H1 (cell line): ENCODE measurements around the gene ANKRD17. TPM values are rescaled to one million over a fixed set of nuclear protein-coding genes. Genes with fewer than 3 reads are reported as not detected.

ENCODE experiments used
- BCL11A ChIP-seq, 2 experiments: IDR thresholded peaks; one replicate each; pipeline ENCODE4 v1.6.1; 2011; ENCODE audit warnings: low read depth in 2 of 2, low read length in 2 of 2, mild to moderate bottlenecking in 2 of 2
- EP300 ChIP-seq, 2 experiments: IDR thresholded peaks; 1 replicate in 1 of 2; 2 replicates in 1 of 2; pipeline ENCODE4 v1.6.1; 2011 to 2012; ENCODE audit warnings: low read depth in 2 of 2, low read length in 2 of 2, mild to moderate bottlenecking in 2 of 2, borderline replicate concordance in 1 of 2, inconsistent platforms in 1 of 2, moderate library complexity in 1 of 2
- EZH2 ChIP-seq: fragments of 200-600 bp; sonication (generic); IDR thresholded peaks from 2 replicates; pipeline ENCODE4 v1.7.1; 2012; ENCODE audit warnings: low read depth, mild to moderate bottlenecking, moderate library complexity, low read length, inconsistent platforms; ENCODE audit not compliant: severe bottlenecking
- KDM5A ChIP-seq: fragments of 200-600 bp; IDR thresholded peaks from 2 replicates; pipeline ENCODE4 v1.7.1; 2012; ENCODE audit warnings: mild to moderate bottlenecking, low read length, inconsistent platforms, mixed read lengths
- RAD21 ChIP-seq, 2 experiments: IDR thresholded peaks in 1 of 2; conservative IDR thresholded peaks in 1 of 2; 2 replicates each; pipeline ENCODE4 v1.6.1; 2011; ENCODE audit warnings: low read depth in 2 of 2, low read length in 2 of 2, improper control_type of control experiment in 1 of 2, inconsistent platforms in 1 of 2, mild to moderate bottlenecking in 1 of 2, moderate library complexity in 1 of 2
- SIRT6 ChIP-seq: IDR thresholded peaks from one replicate; pipeline ENCODE4 v1.7.1; 2012; ENCODE audit warnings: low read length, inconsistent platforms
- polyA plus RNA-seq, 7 experiments: library from polyadenylated mRNA; depleted of rRNA in 3 of 7; stranded (reverse) in 5 of 7; unstranded in 2 of 7; fragments of >200 nt in 5 of 7; fragments of 200-250 nt in 2 of 7; gene quantifications; 1 replicate in 5 of 7; 2 replicates in 1 of 7; 4 replicates in 1 of 7; pipeline versions ENCODE4 v1.2.1 to v1.2.3, GENCODE V29; 2011 to 2013; ENCODE audit warnings: missing spikeins in 2 of 7, mixed read lengths in 2 of 7
- total RNA-seq: library from RNA; stranded (reverse); fragmentation: NEBNext Ultra II Directional; extraction: Animal tissue kit (Norgen Biotek cat#: 25700); gene quantifications from 2 replicates; pipeline ENCODE4 v1.2.1, GENCODE V29; 2021
- TF ChIP-seq, protein P1 (sequence below): fragments of 300-600 bp; sonication (generic); IDR thresholded peaks from 2 replicates; pipeline ENCODE4 v1.7.1; 2012; ENCODE audit warnings: low read length, moderate library complexity, mild to moderate bottlenecking, inconsistent platforms; ENCODE audit not compliant: insufficient replicate concordance

ANKRD17 gene
- total and polyA plus RNA-seq, 2 of the 8 experiments (the other 6 are each of a cell fraction or from before 2014, with no cell fraction given): 42.4 to 93.7 TPM

DNA sequence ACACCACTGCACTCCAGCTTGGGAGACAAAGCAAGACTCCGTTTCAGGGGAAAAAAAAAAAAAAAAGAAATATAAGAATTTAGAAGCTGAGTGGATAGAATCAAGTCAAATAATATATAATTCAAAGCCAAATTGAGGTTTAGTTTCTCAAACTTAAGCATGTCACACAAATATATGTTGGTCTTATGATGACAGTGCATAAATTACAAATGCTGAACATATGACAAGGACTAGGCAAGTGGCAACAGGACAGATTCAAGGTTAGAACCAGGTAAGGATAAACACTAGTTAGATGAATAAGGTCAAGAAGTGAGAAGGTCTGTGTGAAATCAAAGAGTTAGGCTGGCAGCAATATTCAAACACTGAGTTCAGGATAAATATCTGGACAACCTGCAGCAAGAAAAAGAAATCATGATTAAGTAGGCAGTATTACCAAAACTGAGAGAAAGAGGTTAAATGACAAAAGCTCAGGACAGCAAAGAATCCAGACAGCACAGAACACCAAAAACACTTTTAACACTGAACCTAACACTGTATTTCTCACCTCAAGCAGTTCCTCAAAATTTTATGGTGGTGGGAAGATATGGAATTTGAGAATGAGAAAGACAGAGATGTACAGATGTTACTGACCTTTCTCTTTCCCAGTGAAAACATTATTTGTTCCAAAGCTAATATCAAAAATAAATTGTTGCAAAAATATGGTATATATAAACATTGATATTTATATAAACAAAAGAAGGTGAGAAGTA, 45.4 kb downstream of the ANKRD17 start (continued):
- TF ChIP-seq, protein P1, sequence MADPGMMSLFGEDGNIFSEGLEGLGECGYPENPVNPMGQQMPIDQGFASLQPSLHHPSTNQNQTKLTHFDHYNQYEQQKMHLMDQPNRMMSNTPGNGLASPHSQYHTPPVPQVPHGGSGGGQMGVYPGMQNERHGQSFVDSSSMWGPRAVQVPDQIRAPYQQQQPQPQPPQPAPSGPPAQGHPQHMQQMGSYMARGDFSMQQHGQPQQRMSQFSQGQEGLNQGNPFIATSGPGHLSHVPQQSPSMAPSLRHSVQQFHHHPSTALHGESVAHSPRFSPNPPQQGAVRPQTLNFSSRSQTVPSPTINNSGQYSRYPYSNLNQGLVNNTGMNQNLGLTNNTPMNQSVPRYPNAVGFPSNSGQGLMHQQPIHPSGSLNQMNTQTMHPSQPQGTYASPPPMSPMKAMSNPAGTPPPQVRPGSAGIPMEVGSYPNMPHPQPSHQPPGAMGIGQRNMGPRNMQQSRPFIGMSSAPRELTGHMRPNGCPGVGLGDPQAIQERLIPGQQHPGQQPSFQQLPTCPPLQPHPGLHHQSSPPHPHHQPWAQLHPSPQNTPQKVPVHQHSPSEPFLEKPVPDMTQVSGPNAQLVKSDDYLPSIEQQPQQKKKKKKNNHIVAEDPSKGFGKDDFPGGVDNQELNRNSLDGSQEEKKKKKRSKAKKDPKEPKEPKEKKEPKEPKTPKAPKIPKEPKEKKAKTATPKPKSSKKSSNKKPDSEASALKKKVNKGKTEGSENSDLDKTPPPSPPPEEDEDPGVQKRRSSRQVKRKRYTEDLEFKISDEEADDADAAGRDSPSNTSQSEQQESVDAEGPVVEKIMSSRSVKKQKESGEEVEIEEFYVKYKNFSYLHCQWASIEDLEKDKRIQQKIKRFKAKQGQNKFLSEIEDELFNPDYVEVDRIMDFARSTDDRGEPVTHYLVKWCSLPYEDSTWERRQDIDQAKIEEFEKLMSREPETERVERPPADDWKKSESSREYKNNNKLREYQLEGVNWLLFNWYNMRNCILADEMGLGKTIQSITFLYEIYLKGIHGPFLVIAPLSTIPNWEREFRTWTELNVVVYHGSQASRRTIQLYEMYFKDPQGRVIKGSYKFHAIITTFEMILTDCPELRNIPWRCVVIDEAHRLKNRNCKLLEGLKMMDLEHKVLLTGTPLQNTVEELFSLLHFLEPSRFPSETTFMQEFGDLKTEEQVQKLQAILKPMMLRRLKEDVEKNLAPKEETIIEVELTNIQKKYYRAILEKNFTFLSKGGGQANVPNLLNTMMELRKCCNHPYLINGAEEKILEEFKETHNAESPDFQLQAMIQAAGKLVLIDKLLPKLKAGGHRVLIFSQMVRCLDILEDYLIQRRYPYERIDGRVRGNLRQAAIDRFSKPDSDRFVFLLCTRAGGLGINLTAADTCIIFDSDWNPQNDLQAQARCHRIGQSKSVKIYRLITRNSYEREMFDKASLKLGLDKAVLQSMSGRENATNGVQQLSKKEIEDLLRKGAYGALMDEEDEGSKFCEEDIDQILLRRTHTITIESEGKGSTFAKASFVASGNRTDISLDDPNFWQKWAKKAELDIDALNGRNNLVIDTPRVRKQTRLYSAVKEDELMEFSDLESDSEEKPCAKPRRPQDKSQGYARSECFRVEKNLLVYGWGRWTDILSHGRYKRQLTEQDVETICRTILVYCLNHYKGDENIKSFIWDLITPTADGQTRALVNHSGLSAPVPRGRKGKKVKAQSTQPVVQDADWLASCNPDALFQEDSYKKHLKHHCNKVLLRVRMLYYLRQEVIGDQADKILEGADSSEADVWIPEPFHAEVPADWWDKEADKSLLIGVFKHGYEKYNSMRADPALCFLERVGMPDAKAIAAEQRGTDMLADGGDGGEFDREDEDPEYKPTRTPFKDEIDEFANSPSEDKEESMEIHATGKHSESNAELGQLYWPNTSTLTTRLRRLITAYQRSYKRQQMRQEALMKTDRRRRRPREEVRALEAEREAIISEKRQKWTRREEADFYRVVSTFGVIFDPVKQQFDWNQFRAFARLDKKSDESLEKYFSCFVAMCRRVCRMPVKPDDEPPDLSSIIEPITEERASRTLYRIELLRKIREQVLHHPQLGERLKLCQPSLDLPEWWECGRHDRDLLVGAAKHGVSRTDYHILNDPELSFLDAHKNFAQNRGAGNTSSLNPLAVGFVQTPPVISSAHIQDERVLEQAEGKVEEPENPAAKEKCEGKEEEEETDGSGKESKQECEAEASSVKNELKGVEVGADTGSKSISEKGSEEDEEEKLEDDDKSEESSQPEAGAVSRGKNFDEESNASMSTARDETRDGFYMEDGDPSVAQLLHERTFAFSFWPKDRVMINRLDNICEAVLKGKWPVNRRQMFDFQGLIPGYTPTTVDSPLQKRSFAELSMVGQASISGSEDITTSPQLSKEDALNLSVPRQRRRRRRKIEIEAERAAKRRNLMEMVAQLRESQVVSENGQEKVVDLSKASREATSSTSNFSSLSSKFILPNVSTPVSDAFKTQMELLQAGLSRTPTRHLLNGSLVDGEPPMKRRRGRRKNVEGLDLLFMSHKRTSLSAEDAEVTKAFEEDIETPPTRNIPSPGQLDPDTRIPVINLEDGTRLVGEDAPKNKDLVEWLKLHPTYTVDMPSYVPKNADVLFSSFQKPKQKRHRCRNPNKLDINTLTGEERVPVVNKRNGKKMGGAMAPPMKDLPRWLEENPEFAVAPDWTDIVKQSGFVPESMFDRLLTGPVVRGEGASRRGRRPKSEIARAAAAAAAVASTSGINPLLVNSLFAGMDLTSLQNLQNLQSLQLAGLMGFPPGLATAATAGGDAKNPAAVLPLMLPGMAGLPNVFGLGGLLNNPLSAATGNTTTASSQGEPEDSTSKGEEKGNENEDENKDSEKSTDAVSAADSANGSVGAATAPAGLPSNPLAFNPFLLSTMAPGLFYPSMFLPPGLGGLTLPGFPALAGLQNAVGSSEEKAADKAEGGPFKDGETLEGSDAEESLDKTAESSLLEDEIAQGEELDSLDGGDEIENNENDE: no peak
- TF ChIP-seq BCL11A (IDR thresholded peaks at IDR 0.05; ENCODE audit: low read depth in 2 of 2, low read length in 2 of 2) (no peak), EZH2 (no peak), RAD21 (IDR thresholded peaks at IDR 0.05 in 1 of 2, conservative IDR thresholded peaks at IDR 0.05 in 1 of 2; ENCODE audit: low read depth in 2 of 2, low read length in 2 of 2) (no peak), EP300 (IDR thresholded peaks at IDR 0.05; ENCODE audit: borderline replicate concordance in 1 of 2, low read depth in 2 of 2, low read length in 2 of 2) (no peak), KDM5A (no peak), SIRT6 (no peak)
- TF ChIP-seq, all 59 proteins: peak for 0
